IMR-90 (cell line): Measurements from ENCODE around the gene MINK1. TPM values are rescaled to one million over a fixed set of nuclear protein-coding genes. Genes with fewer than 3 reads are reported as not detected.

Experiments
- ATAC-seq: fragments of 200-7000 bp; cut with Tn5 transposase; 2 replicates; pipeline ENCODE4 v1.9.1; 2020; ENCODE audit warnings: low read depth, mild to moderate bottlenecking, moderate library complexity
- BruUV-seq: library from RNA; stranded (reverse); fragments of 400-500 nt; replicated peaks from 2 replicates; lab custom pipeline; 2021; lab: Mats Ljungman, UMichigan
- CTCF ChIA-PET: fragments of 300-600 bp; formaldehyde crosslinking; extraction: SDS; loops from one replicate; lab custom pipeline; 2021; ENCODE audit warnings: antibody characterized with exemption; lab: Yijun Ruan, JAX
- POLR2A ChIA-PET: fragments of 300-600 bp; sonication (Branson Sonifier 250); formaldehyde crosslinking; loops from one replicate; lab custom pipeline; 2022; ENCODE audit warnings: antibody characterized with exemption; ENCODE audit not compliant: unreplicated experiment; lab: Charles Lee
- DNase-seq: peaks from one replicate; pipeline ENCODE4 v3.0.0; 2013
- H2AFZ ChIP-seq: replicated peaks from 2 replicates; pipeline ENCODE3; 2013; ENCODE audit warnings: low read length, mild to moderate bottlenecking; ENCODE audit not compliant: poor library complexity
- H2AK5ac ChIP-seq: 2 replicates; pipeline ENCODE4 v1.6.1; 2013; ENCODE audit warnings: low read depth, low read length, inconsistent platforms
- H2AK9ac ChIP-seq: replicated peaks from 2 replicates; pipeline ENCODE3; 2013; ENCODE audit warnings: mild to moderate bottlenecking, low read depth, low read length, moderate library complexity; ENCODE audit not compliant: poor library complexity
- H2BK120ac ChIP-seq: 2 replicates; pipeline ENCODE4 v1.6.1; 2013; ENCODE audit warnings: low read depth, low read length, inconsistent platforms
- H2BK15ac ChIP-seq: 3 replicates; pipeline ENCODE4 v1.6.1; 2013; ENCODE audit warnings: low read depth, low read length, inconsistent platforms
- H2BK20ac ChIP-seq: 2 replicates; pipeline ENCODE4 v1.6.1; 2013; ENCODE audit warnings: low read depth, mild to moderate bottlenecking, inconsistent platforms, low read length, moderate library complexity
- H2BK5ac ChIP-seq: 2 replicates; pipeline ENCODE4 v1.6.1; 2013; ENCODE audit warnings: mild to moderate bottlenecking, low read depth, low read length, inconsistent platforms; ENCODE audit not compliant: poor library complexity, severe bottlenecking
- H3K14ac ChIP-seq: replicated peaks from 2 replicates; pipeline ENCODE4 v1.6.1; 2013; ENCODE audit warnings: low read depth, low read length, inconsistent platforms
- H3K18ac ChIP-seq: 2 replicates; pipeline ENCODE4 v1.6.1; 2013; ENCODE audit warnings: low read depth, low read length, control low read depth
- H3K23ac ChIP-seq: 2 replicates; pipeline ENCODE4 v1.6.1; 2013; ENCODE audit warnings: low read depth, low read length, inconsistent platforms
- H3K27ac ChIP-seq: 2 replicates; pipeline ENCODE4 v1.5.1; 2013; ENCODE audit warnings: mild to moderate bottlenecking, control low read depth, low read length; ENCODE audit not compliant: insufficient read depth
- H3K27me3 ChIP-seq: 2 replicates; pipeline ENCODE4 v1.6.1; 2013; ENCODE audit warnings: low read length; ENCODE audit not compliant: control insufficient read depth, insufficient read depth
- H3K36me3 ChIP-seq: 2 replicates; pipeline ENCODE4 v1.6.1; 2013; ENCODE audit warnings: low read length, mixed read lengths; ENCODE audit not compliant: control insufficient read depth, insufficient read depth
- H3K4ac ChIP-seq: 2 replicates; pipeline ENCODE4 v1.6.1; 2013; ENCODE audit warnings: low read depth, low read length, inconsistent platforms
- H3K4me1 ChIP-seq: 2 replicates; pipeline ENCODE4 v1.6.1; 2013; ENCODE audit warnings: low read length, mixed read lengths; ENCODE audit not compliant: control insufficient read depth, insufficient read depth
- H3K4me2 ChIP-seq: 2 replicates; pipeline ENCODE4 v1.6.1; 2013; ENCODE audit warnings: low read depth, mild to moderate bottlenecking, control low read depth, low read length, moderate library complexity
- H3K4me3 ChIP-seq: 2 replicates; pipeline ENCODE4 v1.5.1; 2013; ENCODE audit warnings: low read depth, mild to moderate bottlenecking, control low read depth, low read length, moderate library complexity; ENCODE audit not compliant: insufficient read depth
- H3K56ac ChIP-seq: 2 replicates; pipeline ENCODE4 v1.6.1; 2013; ENCODE audit warnings: low read length, inconsistent platforms; ENCODE audit not compliant: insufficient read depth; ENCODE audit errors: extremely low read depth
- H3K79me1 ChIP-seq, 2 experiments: 2 replicates each; pipeline ENCODE4 v1.6.1; 2013; ENCODE audit warnings: low read length in 2 of 2, inconsistent platforms in 1 of 2, low read depth in 1 of 2
- H3K9ac ChIP-seq: 2 replicates; pipeline ENCODE4 v1.6.1; 2013; ENCODE audit warnings: low read depth, low read length, control low read depth
- H3K9me1 ChIP-seq: 2 replicates; pipeline ENCODE4 v1.6.1; 2013; ENCODE audit warnings: low read length, inconsistent platforms; ENCODE audit not compliant: insufficient read depth
- H3K9me3 ChIP-seq: 2 replicates; pipeline ENCODE4 v1.6.1; 2013; ENCODE audit warnings: low read length; ENCODE audit not compliant: control insufficient read depth, insufficient read depth
- H4K20me1 ChIP-seq: 2 replicates; pipeline ENCODE4 v1.6.1; 2013; ENCODE audit warnings: low read length, inconsistent platforms; ENCODE audit not compliant: insufficient read depth
- H4K5ac ChIP-seq: 2 replicates; pipeline ENCODE4 v1.6.1; 2013; ENCODE audit warnings: mild to moderate bottlenecking, low read depth, low read length, control low read depth
- H4K8ac ChIP-seq, 2 experiments: 2 replicates each; pipeline ENCODE4 v1.6.1; 2013; ENCODE audit warnings: low read depth in 2 of 2, low read length in 2 of 2, control low read depth in 1 of 2, inconsistent platforms in 1 of 2
- H4K91ac ChIP-seq: 2 replicates; pipeline ENCODE4 v1.6.1; 2013; ENCODE audit warnings: low read depth, low read length, inconsistent platforms; ENCODE audit not compliant: insufficient read depth
- CEBPB ChIP-seq: IDR thresholded peaks from 2 replicates; pipeline ENCODE4 v1.6.1; 2012; ENCODE audit warnings: low read depth, low read length, improper control_type of control experiment
- CHD1 ChIP-seq: IDR thresholded peaks from 2 replicates; pipeline ENCODE4 v1.6.1; 2012; ENCODE audit warnings: low read depth, low read length, improper control_type of control experiment
- CTCF ChIP-seq: conservative IDR thresholded peaks from 2 replicates; pipeline ENCODE4 v1.5.1; 2012; ENCODE audit warnings: mild to moderate bottlenecking, low read depth, low read length, improper control_type of control experiment
- ELK1 ChIP-seq: fragments of 150-350 bp; IDR thresholded peaks from 2 replicates; pipeline ENCODE4 v1.6.1; 2016; ENCODE audit warnings: low read depth, mild to moderate bottlenecking, low read length, moderate library complexity, borderline replicate concordance
- FOS ChIP-seq: fragments of 150-350 bp; IDR thresholded peaks from 2 replicates; pipeline ENCODE4 v1.6.1; 2016; ENCODE audit warnings: low read depth, low read length
- MAFK ChIP-seq: IDR thresholded peaks from 2 replicates; pipeline ENCODE4 v1.6.1; 2012; ENCODE audit warnings: low read depth, low read length, improper control_type of control experiment
- MAZ ChIP-seq: IDR thresholded peaks from 2 replicates; pipeline ENCODE4 v1.6.1; 2012; ENCODE audit warnings: low read depth, mild to moderate bottlenecking, low read length, improper control_type of control experiment, moderate library complexity, borderline replicate concordance
- MXI1 ChIP-seq: IDR thresholded peaks from 2 replicates; pipeline ENCODE4 v1.6.1; 2012; ENCODE audit warnings: low read depth, mild to moderate bottlenecking, low read length, moderate library complexity, borderline replicate concordance
- NFE2L2 ChIP-seq: fragments of 150-350 bp; IDR thresholded peaks from 2 replicates; pipeline ENCODE4 v1.6.1; 2016; ENCODE audit warnings: low read depth, mild to moderate bottlenecking, low read length
- POLR2A ChIP-seq: IDR thresholded peaks from 2 replicates; pipeline ENCODE4 v1.6.1; 2012; ENCODE audit warnings: mild to moderate bottlenecking, low read depth, low read length
- RAD21 ChIP-seq: IDR thresholded peaks from 2 replicates; pipeline ENCODE4 v1.6.1; 2012; ENCODE audit warnings: low read length, improper control_type of control experiment
- RCOR1 ChIP-seq: IDR thresholded peaks from 2 replicates; pipeline ENCODE4 v1.6.1; 2012; ENCODE audit warnings: mild to moderate bottlenecking, low read length, improper control_type of control experiment; ENCODE audit not compliant: insufficient replicate concordance
- RFX5 ChIP-seq: IDR thresholded peaks from 2 replicates; pipeline ENCODE4 v1.8.0; 2012; ENCODE audit warnings: low read depth, mild to moderate bottlenecking, low read length, moderate library complexity
- SMC3 ChIP-seq: fragments of 150-350 bp; IDR thresholded peaks from 2 replicates; pipeline ENCODE4 v1.6.1; 2016; ENCODE audit warnings: low read depth, mild to moderate bottlenecking, antibody characterized with exemption, low read length, moderate library complexity
- WGBS, 2 experiments: methylation state at CpG; one replicate each; pipeline versions ENCODE4 v1.1.5 to v1.1.7; 2013; ENCODE audit warnings: missing lambda C conversion rate in 2 of 2; ENCODE audit not compliant: insufficient read length in 1 of 2; ENCODE audit errors: extremely low coverage in 2 of 2; 5-methylcytosine and 5-hydroxymethylcytosine counted together
- dilution Hi-C: fragments of 300-500 bp; cut with HindIII; formaldehyde crosslinking; loops from one replicate; pipeline ENCODE4 v1.14.3; 2018; ENCODE audit warnings: low sequenced_read_pairs; ENCODE audit not compliant: unreplicated experiment
- in situ Hi-C: fragments of 300-500 bp; cut with MboI; formaldehyde crosslinking; loops from 3 replicates; pipeline ENCODE4 v1.14.3; 2019; ENCODE audit warnings: low sequenced_read_pairs, inconsistent platforms, mixed read lengths
- intact Hi-C: fragments of 100-400 bp; cut with micrococcal nuclease; formaldehyde crosslinking; loops from 2 replicates; pipeline ENCODE4 v1.10.0; 2022
- polyA plus RNA-seq, 3 experiments: library from polyadenylated mRNA; depleted of rRNA; stranded (reverse); fragments of >200 nt; gene quantifications; 2 replicates each; pipeline ENCODE4 v1.2.3, GENCODE V29; 2012; ENCODE audit warnings: low replicate concordance in 1 of 3
- total RNA-seq: library from RNA; depleted of rRNA; stranded (reverse); fragments of >200 nt; gene quantifications from 2 replicates; pipeline ENCODE4 v1.2.3, GENCODE V29; 2012

Gene MINK1
- total and polyA plus RNA-seq, 2 of the 4 experiments (the other 2 are of a cell fraction) = 12.2 to 40.9 TPM

GRCh38 chr17:4928881-4929280 lies 95.7 kb downstream of the MINK1 start:
- no peaks in the 10 kb centered on the region; the same call in 1 of the 2 replicates for H3K4me1 ChIP-seq
- no peak overlapping the region for H2BK15ac ChIP-seq
- in situ Hi-C loops = no loop called here
- H2BK20ac ChIP-seq = no peak overlapping the region
- no peaks in the 10 kb centered on the region for H3K9me3 ChIP-seq
- no peak overlapping the region for H2AK9ac ChIP-seq
- H3K23ac ChIP-seq = no peak overlapping the region
- no peak overlapping the region for H4K5ac ChIP-seq
- no peak overlapping the region for H4K8ac ChIP-seq
- DNase-seq = no peak
- H3K4me3 ChIP-seq = no peak overlapping the region
- CTCF ChIA-PET = no interaction called here
- dilution Hi-C loops = no loop called here
- no peak overlapping the region for H3K9ac ChIP-seq
- H3K18ac ChIP-seq = no peak overlapping the region
- H2BK120ac ChIP-seq = no peak overlapping the region
- TF ChIP-seq FOS (no peak), RCOR1 (no peak), SMC3 (no peak), MAZ (no peak), CEBPB (no peak), MXI1 (no peak), RAD21 (no peak), MAFK (no peak), POLR2A (no peak), CTCF (no peak), ELK1 (no peak), RFX5 (no peak), NFE2L2 (no peak), CHD1 (no peak)
- no peak overlapping the region for H3K4me2 ChIP-seq
- peaks cover 1% of the 10 kb centered on the region; the same call in 1 of the 2 replicates for H3K36me3 ChIP-seq
- no peak overlapping the region for H4K91ac ChIP-seq
- H2BK5ac ChIP-seq = no peak overlapping the region
- H3K4ac ChIP-seq = no peak overlapping the region
- H3K27me3 ChIP-seq = no peaks in the 10 kb centered on the region
- H3K14ac ChIP-seq = no peak overlapping the region
- no peaks in the 10 kb centered on the region for H4K20me1 ChIP-seq
- WGBS, 2 experiments = 95 to 100% methylated on average over 1 to 7 of the region's 18 CpGs
- no peak overlapping the region for H2AFZ ChIP-seq
- no peaks in the 10 kb centered on the region for H3K79me1 ChIP-seq
- no peak overlapping the region for H2AK5ac ChIP-seq
- POLR2A ChIA-PET = no interaction called here
- no TSS peak for BruUV-seq
- no peak overlapping the region for H3K27ac ChIP-seq
- no peak overlapping the region for H3K56ac ChIP-seq
- no peak for ATAC-seq
- intact Hi-C loops = no loop called here
- H3K9me1 ChIP-seq = peaks cover 5% of the 10 kb centered on the region; the same call in 1 of the 2 replicates
